IMR-90 (cell line): ENCODE measurements around the gene DENND1A. TPM values are rescaled to one million over a fixed set of nuclear protein-coding genes. Genes with fewer than 3 reads are reported as not detected.

ENCODE experiments used
- ATAC-seq: fragments of 200-7000 bp; cut with Tn5 transposase; 2 replicates; pipeline ENCODE4 v1.9.1; 2020; ENCODE audit warnings: low read depth, mild to moderate bottlenecking, moderate library complexity
- BruUV-seq: library from RNA; stranded (reverse); fragments of 400-500 nt; replicated peaks from 2 replicates; lab custom pipeline; 2021; lab: Mats Ljungman, UMichigan
- CTCF ChIA-PET: fragments of 300-600 bp; formaldehyde crosslinking; extraction: SDS; loops from one replicate; lab custom pipeline; 2021; ENCODE audit warnings: antibody characterized with exemption; lab: Yijun Ruan, JAX
- POLR2A ChIA-PET: fragments of 300-600 bp; sonication (Branson Sonifier 250); formaldehyde crosslinking; loops from one replicate; lab custom pipeline; 2022; ENCODE audit warnings: antibody characterized with exemption; ENCODE audit not compliant: unreplicated experiment; lab: Charles Lee
- DNase-seq: peaks from one replicate; pipeline ENCODE4 v3.0.0; 2013
- H2AFZ ChIP-seq: replicated peaks from 2 replicates; pipeline ENCODE3; 2013; ENCODE audit warnings: low read length, mild to moderate bottlenecking; ENCODE audit not compliant: poor library complexity
- H2AK5ac ChIP-seq: 2 replicates; pipeline ENCODE4 v1.6.1; 2013; ENCODE audit warnings: low read depth, low read length, inconsistent platforms
- H2AK9ac ChIP-seq: replicated peaks from 2 replicates; pipeline ENCODE3; 2013; ENCODE audit warnings: mild to moderate bottlenecking, low read depth, low read length, moderate library complexity; ENCODE audit not compliant: poor library complexity
- H2BK120ac ChIP-seq: 2 replicates; pipeline ENCODE4 v1.6.1; 2013; ENCODE audit warnings: low read depth, low read length, inconsistent platforms
- H2BK15ac ChIP-seq: 3 replicates; pipeline ENCODE4 v1.6.1; 2013; ENCODE audit warnings: low read depth, low read length, inconsistent platforms
- H2BK20ac ChIP-seq: 2 replicates; pipeline ENCODE4 v1.6.1; 2013; ENCODE audit warnings: low read depth, mild to moderate bottlenecking, inconsistent platforms, low read length, moderate library complexity
- H2BK5ac ChIP-seq: 2 replicates; pipeline ENCODE4 v1.6.1; 2013; ENCODE audit warnings: mild to moderate bottlenecking, low read depth, low read length, inconsistent platforms; ENCODE audit not compliant: poor library complexity, severe bottlenecking
- H3K14ac ChIP-seq: replicated peaks from 2 replicates; pipeline ENCODE4 v1.6.1; 2013; ENCODE audit warnings: low read depth, low read length, inconsistent platforms
- H3K18ac ChIP-seq: 2 replicates; pipeline ENCODE4 v1.6.1; 2013; ENCODE audit warnings: low read depth, low read length, control low read depth
- H3K23ac ChIP-seq: 2 replicates; pipeline ENCODE4 v1.6.1; 2013; ENCODE audit warnings: low read depth, low read length, inconsistent platforms
- H3K27ac ChIP-seq: 2 replicates; pipeline ENCODE4 v1.5.1; 2013; ENCODE audit warnings: mild to moderate bottlenecking, control low read depth, low read length; ENCODE audit not compliant: insufficient read depth
- H3K27me3 ChIP-seq: 2 replicates; pipeline ENCODE4 v1.6.1; 2013; ENCODE audit warnings: low read length; ENCODE audit not compliant: control insufficient read depth, insufficient read depth
- H3K36me3 ChIP-seq: 2 replicates; pipeline ENCODE4 v1.6.1; 2013; ENCODE audit warnings: low read length, mixed read lengths; ENCODE audit not compliant: control insufficient read depth, insufficient read depth
- H3K4ac ChIP-seq: 2 replicates; pipeline ENCODE4 v1.6.1; 2013; ENCODE audit warnings: low read depth, low read length, inconsistent platforms
- H3K4me1 ChIP-seq: 2 replicates; pipeline ENCODE4 v1.6.1; 2013; ENCODE audit warnings: low read length, mixed read lengths; ENCODE audit not compliant: control insufficient read depth, insufficient read depth
- H3K4me2 ChIP-seq: 2 replicates; pipeline ENCODE4 v1.6.1; 2013; ENCODE audit warnings: low read depth, mild to moderate bottlenecking, control low read depth, low read length, moderate library complexity
- H3K4me3 ChIP-seq: 2 replicates; pipeline ENCODE4 v1.5.1; 2013; ENCODE audit warnings: low read depth, mild to moderate bottlenecking, control low read depth, low read length, moderate library complexity; ENCODE audit not compliant: insufficient read depth
- H3K56ac ChIP-seq: 2 replicates; pipeline ENCODE4 v1.6.1; 2013; ENCODE audit warnings: low read length, inconsistent platforms; ENCODE audit not compliant: insufficient read depth; ENCODE audit errors: extremely low read depth
- H3K79me1 ChIP-seq, 2 experiments: 2 replicates each; pipeline ENCODE4 v1.6.1; 2013; ENCODE audit warnings: low read length in 2 of 2, inconsistent platforms in 1 of 2, low read depth in 1 of 2
- H3K9ac ChIP-seq: 2 replicates; pipeline ENCODE4 v1.6.1; 2013; ENCODE audit warnings: low read depth, low read length, control low read depth
- H3K9me1 ChIP-seq: 2 replicates; pipeline ENCODE4 v1.6.1; 2013; ENCODE audit warnings: low read length, inconsistent platforms; ENCODE audit not compliant: insufficient read depth
- H3K9me3 ChIP-seq: 2 replicates; pipeline ENCODE4 v1.6.1; 2013; ENCODE audit warnings: low read length; ENCODE audit not compliant: control insufficient read depth, insufficient read depth
- H4K20me1 ChIP-seq: 2 replicates; pipeline ENCODE4 v1.6.1; 2013; ENCODE audit warnings: low read length, inconsistent platforms; ENCODE audit not compliant: insufficient read depth
- H4K5ac ChIP-seq: 2 replicates; pipeline ENCODE4 v1.6.1; 2013; ENCODE audit warnings: mild to moderate bottlenecking, low read depth, low read length, control low read depth
- H4K8ac ChIP-seq, 2 experiments: 2 replicates each; pipeline ENCODE4 v1.6.1; 2013; ENCODE audit warnings: low read depth in 2 of 2, low read length in 2 of 2, control low read depth in 1 of 2, inconsistent platforms in 1 of 2
- H4K91ac ChIP-seq: 2 replicates; pipeline ENCODE4 v1.6.1; 2013; ENCODE audit warnings: low read depth, low read length, inconsistent platforms; ENCODE audit not compliant: insufficient read depth
- BHLHE40 ChIP-seq: fragments of 150-350 bp; IDR thresholded peaks from 2 replicates; pipeline ENCODE4 v1.6.1; 2016; ENCODE audit warnings: mild to moderate bottlenecking, low read depth, low read length
- CHD1 ChIP-seq: IDR thresholded peaks from 2 replicates; pipeline ENCODE4 v1.6.1; 2012; ENCODE audit warnings: low read depth, low read length, improper control_type of control experiment
- FOS ChIP-seq: fragments of 150-350 bp; IDR thresholded peaks from 2 replicates; pipeline ENCODE4 v1.6.1; 2016; ENCODE audit warnings: low read depth, low read length
- RCOR1 ChIP-seq: IDR thresholded peaks from 2 replicates; pipeline ENCODE4 v1.6.1; 2012; ENCODE audit warnings: mild to moderate bottlenecking, low read length, improper control_type of control experiment; ENCODE audit not compliant: insufficient replicate concordance
- SMC3 ChIP-seq: fragments of 150-350 bp; IDR thresholded peaks from 2 replicates; pipeline ENCODE4 v1.6.1; 2016; ENCODE audit warnings: low read depth, mild to moderate bottlenecking, antibody characterized with exemption, low read length, moderate library complexity
- WGBS, 2 experiments: methylation state at CpG; one replicate each; pipeline versions ENCODE4 v1.1.5 to v1.1.7; 2013; ENCODE audit warnings: missing lambda C conversion rate in 2 of 2; ENCODE audit not compliant: insufficient read length in 1 of 2; ENCODE audit errors: extremely low coverage in 2 of 2; 5-methylcytosine and 5-hydroxymethylcytosine counted together
- dilution Hi-C: fragments of 300-500 bp; cut with HindIII; formaldehyde crosslinking; loops from one replicate; pipeline ENCODE4 v1.14.3; 2018; ENCODE audit warnings: low sequenced_read_pairs; ENCODE audit not compliant: unreplicated experiment
- in situ Hi-C: fragments of 300-500 bp; cut with MboI; formaldehyde crosslinking; loops from 3 replicates; pipeline ENCODE4 v1.14.3; 2019; ENCODE audit warnings: low sequenced_read_pairs, inconsistent platforms, mixed read lengths
- intact Hi-C: fragments of 100-400 bp; cut with micrococcal nuclease; formaldehyde crosslinking; loops from 2 replicates; pipeline ENCODE4 v1.10.0; 2022
- polyA plus RNA-seq, 3 experiments: library from polyadenylated mRNA; depleted of rRNA; stranded (reverse); fragments of >200 nt; gene quantifications; 2 replicates each; pipeline ENCODE4 v1.2.3, GENCODE V29; 2012; ENCODE audit warnings: low replicate concordance in 1 of 3
- total RNA-seq: library from RNA; depleted of rRNA; stranded (reverse); fragments of >200 nt; gene quantifications from 2 replicates; pipeline ENCODE4 v1.2.3, GENCODE V29; 2012
- TF ChIP-seq, protein P1 (sequence below): fragments of 150-350 bp; IDR thresholded peaks from 2 replicates; pipeline ENCODE4 v1.6.1; 2016; ENCODE audit warnings: low read depth, mild to moderate bottlenecking, low read length, moderate library complexity, borderline replicate concordance
- TF ChIP-seq, protein P2 (sequence below): fragments of 150-350 bp; IDR thresholded peaks from 2 replicates; pipeline ENCODE4 v1.6.1; 2017; ENCODE audit warnings: mild to moderate bottlenecking, antibody characterized with exemption, low read length, low read depth

DENND1A gene
- total and polyA plus RNA-seq, 2 of the 4 experiments (the other 2 are of a cell fraction), result 21.4 to 27.6 TPM

DNA sequence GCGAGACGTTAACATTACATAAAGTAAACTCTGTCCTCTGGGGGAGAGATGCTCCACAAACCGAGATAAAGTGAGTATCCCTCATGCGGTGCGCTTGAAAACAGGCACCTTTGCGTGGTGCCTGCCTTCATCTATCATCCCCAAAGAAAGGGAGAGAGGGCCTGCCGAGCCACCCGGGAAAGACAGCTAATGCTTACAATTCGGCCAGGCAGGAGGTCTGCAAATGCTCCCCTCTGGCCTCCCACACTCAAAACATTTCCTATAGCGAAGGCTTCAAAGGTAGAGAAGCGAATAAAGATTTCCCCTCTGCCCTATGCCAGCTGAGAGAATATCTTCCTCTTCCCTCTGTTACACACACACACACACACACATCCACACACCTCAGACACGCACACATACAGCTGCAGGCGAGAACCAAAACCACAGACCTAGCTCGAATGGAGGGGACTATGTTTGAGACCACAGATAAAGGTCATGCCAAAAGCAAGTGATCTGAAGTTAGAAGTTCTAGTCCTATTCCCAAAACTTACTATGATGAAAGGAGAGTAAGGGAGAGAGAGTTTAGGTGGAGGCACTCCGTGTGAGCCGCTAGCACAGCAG lies 441.1 kb downstream of the DENND1A start:
- Histone ChIP-seq H3K56ac (no peak overlapping the region), H3K18ac (no peak overlapping the region), H4K91ac (no peak overlapping the region), H3K9me1 (no peaks in the 10 kb centered on the region; the same call in 1 of the 2 replicates), H2BK15ac (no peak overlapping the region), H4K5ac (no peak overlapping the region), H3K79me1 (no peaks in the 10 kb centered on the region), H3K9ac (no peak overlapping the region), H3K4me3 (no peak overlapping the region), H2BK5ac (no peak overlapping the region), H2AFZ (no peak overlapping the region), H2AK9ac (no peak overlapping the region), H2BK120ac (no peak overlapping the region), H3K27ac (no peak overlapping the region), H4K8ac (no peak overlapping the region), H3K9me3 (no peaks in the 10 kb centered on the region), H2BK20ac (no peak overlapping the region), H3K27me3 (no peaks in the 10 kb centered on the region), H4K20me1 (no peaks in the 10 kb centered on the region), H3K14ac (no peak overlapping the region), H3K4me2 (no peak overlapping the region), H3K23ac (no peak overlapping the region), H2AK5ac (no peak overlapping the region), H3K4ac (no peak overlapping the region), H3K4me1 (no peaks in the 10 kb centered on the region), H3K36me3 (no peaks in the 10 kb centered on the region)
- dilution Hi-C loops, result no loop called here
- no peak for TF ChIP-seq SMC3
- TF ChIP-seq, protein P1, sequence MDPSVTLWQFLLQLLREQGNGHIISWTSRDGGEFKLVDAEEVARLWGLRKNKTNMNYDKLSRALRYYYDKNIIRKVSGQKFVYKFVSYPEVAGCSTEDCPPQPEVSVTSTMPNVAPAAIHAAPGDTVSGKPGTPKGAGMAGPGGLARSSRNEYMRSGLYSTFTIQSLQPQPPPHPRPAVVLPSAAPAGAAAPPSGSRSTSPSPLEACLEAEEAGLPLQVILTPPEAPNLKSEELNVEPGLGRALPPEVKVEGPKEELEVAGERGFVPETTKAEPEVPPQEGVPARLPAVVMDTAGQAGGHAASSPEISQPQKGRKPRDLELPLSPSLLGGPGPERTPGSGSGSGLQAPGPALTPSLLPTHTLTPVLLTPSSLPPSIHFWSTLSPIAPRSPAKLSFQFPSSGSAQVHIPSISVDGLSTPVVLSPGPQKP, result no peak
- TF ChIP-seq CHD1, result no peak
- TF ChIP-seq, protein P2, sequence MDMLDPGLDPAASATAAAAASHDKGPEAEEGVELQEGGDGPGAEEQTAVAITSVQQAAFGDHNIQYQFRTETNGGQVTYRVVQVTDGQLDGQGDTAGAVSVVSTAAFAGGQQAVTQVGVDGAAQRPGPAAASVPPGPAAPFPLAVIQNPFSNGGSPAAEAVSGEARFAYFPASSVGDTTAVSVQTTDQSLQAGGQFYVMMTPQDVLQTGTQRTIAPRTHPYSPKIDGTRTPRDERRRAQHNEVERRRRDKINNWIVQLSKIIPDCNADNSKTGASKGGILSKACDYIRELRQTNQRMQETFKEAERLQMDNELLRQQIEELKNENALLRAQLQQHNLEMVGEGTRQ, result no peak
- no peak for TF ChIP-seq FOS
- TF ChIP-seq RCOR1, result no peak
- TF ChIP-seq BHLHE40, result no peak
- no peak for DNase-seq
- in situ Hi-C loops, result no loop called here
- 80% methylated on average over 5 of the region's 16 CpGs; no CpG with 5 or more reads in 1 of the 2 experiments for WGBS, 2 experiments
- intact Hi-C loops, result no loop called here
- no TSS peak for BruUV-seq
- ChIA-PET POLR2A (no interaction called here), CTCF (no interaction called here)
- no peak for ATAC-seq
